Mesothelial cell of epicardium (in vitro differentiated cells): Measurements from ENCODE around the gene E2F7. TPM values are rescaled to one million over a fixed set of nuclear protein-coding genes. Genes with fewer than 3 reads are reported as not detected.
"Not testable (repeated sequence)": the region's sequence is repeated elsewhere in the genome, so short reads cannot be mapped to it uniquely, and the experiment has no call there.

Source experiments
- DNase-seq, 2 experiments: peaks; one replicate each; pipeline ENCODE4 v3.0.0; 2021; ENCODE audit warnings: low spot score in 2 of 2; ENCODE audit not compliant: unreplicated experiment in 2 of 2
- H3K27ac Mint-ChIP-seq: 2 replicates; pipeline ENCODE4 v1.8.0; 2021; ENCODE audit warnings: mixed read lengths
- H3K27me3 Mint-ChIP-seq: 2 replicates; pipeline ENCODE4 v1.8.0; 2021; ENCODE audit warnings: low read depth, mixed read lengths
- H3K36me3 Mint-ChIP-seq: 2 replicates; pipeline ENCODE4 v1.8.0; 2021; ENCODE audit warnings: mixed read lengths
- H3K4me1 Mint-ChIP-seq: 2 replicates; pipeline ENCODE4 v1.8.0; 2021; ENCODE audit warnings: mixed read lengths
- H3K4me3 Mint-ChIP-seq: 2 replicates; pipeline ENCODE4 v1.8.0; 2021; ENCODE audit warnings: mild to moderate bottlenecking, moderate library complexity, mixed read lengths
- H3K9me3 Mint-ChIP-seq: 2 replicates; pipeline ENCODE4 v1.8.0; 2021; ENCODE audit warnings: mixed read lengths
- CTCF ChIP-seq: fragments of 200-600 bp; sonication (generic); IDR thresholded peaks from one replicate; pipeline ENCODE4 v1.5.0; 2021; ENCODE audit warnings: antibody characterized with exemption; ENCODE audit not compliant: unreplicated experiment
- total RNA-seq: library from RNA; stranded (reverse); gene quantifications from 3 replicates; pipeline ENCODE4 v1.2.1, GENCODE V29; 2021

Gene E2F7
- total RNA-seq, 1 donor from 2014 or later, result 7.7 TPM

GRCh38 chr12:77104286-77104685 is 38.9 kb upstream of the E2F7 start:
- Mint-ChIP-seq H3K9me3 (no peaks in the 10 kb centered on the region), H3K4me3 (no peak overlapping the region), H3K36me3 (no peaks in the 10 kb centered on the region), H3K4me1 (no peaks in the 10 kb centered on the region), H3K27ac (no peak overlapping the region), H3K27me3 (peaks cover 3% of the 10 kb centered on the region)
- DNase-seq, result no peak
- TF ChIP-seq CTCF, result no peak

GRCh38 chr12:77102691-77103090 is 37.3 kb upstream of the E2F7 start:
- peaks cover 3% of the 10 kb centered on the region for H3K27me3 Mint-ChIP-seq
- H3K4me1 Mint-ChIP-seq, result no peaks in the 10 kb centered on the region
- no peak overlapping the region for H3K4me3 Mint-ChIP-seq
- H3K9me3 Mint-ChIP-seq, result no peaks in the 10 kb centered on the region
- TF ChIP-seq CTCF, result no peak
- H3K27ac Mint-ChIP-seq, result no peak overlapping the region
- DNase-seq, result no peak
- no peaks in the 10 kb centered on the region for H3K36me3 Mint-ChIP-seq

- Mint-ChIP-seq H3K4me1 (no peaks in the 10 kb centered on the region), H3K36me3 (no peaks in the 10 kb centered on the region), H3K27ac (no peak overlapping the region), H3K27me3 (peaks cover 3% of the 10 kb centered on the region), H3K9me3 (no peaks in the 10 kb centered on the region), H3K4me3 (no peak overlapping the region)
- no peak for DNase-seq
- TF ChIP-seq CTCF, result no peak
These were observed 36.8 kb upstream of the E2F7 start for GRCh38 chr12:77102123-77102522.

- H3K27ac Mint-ChIP-seq, result no peak overlapping the region
- TF ChIP-seq CTCF, result no peak
- no peaks in the 10 kb centered on the region for H3K4me1 Mint-ChIP-seq
- no peak overlapping the region for H3K4me3 Mint-ChIP-seq
- peaks cover 9% of the 10 kb centered on the region for H3K27me3 Mint-ChIP-seq
- DNase-seq, result no peak
- H3K36me3 Mint-ChIP-seq, result no peaks in the 10 kb centered on the region
- H3K9me3 Mint-ChIP-seq, result peaks cover 3% of the 10 kb centered on the region
These were observed 34.4 kb upstream of the E2F7 start for GRCh38 chr12:77099799-77100198.

GRCh38 chr12:77097846-77098245 is 32.5 kb upstream of the E2F7 start:
- Mint-ChIP-seq H3K9me3 (peaks cover 3% of the 10 kb centered on the region), H3K36me3 (no peaks in the 10 kb centered on the region), H3K4me3 (no peak overlapping the region), H3K27me3 (peaks cover 19% of the 10 kb centered on the region), H3K27ac (no peak overlapping the region), H3K4me1 (no peaks in the 10 kb centered on the region)
- no peak for DNase-seq
- TF ChIP-seq CTCF, result no peak

GRCh38 chr12:77092227-77092626 is 26.9 kb upstream of the E2F7 start:
- not testable (repeated sequence) for H3K4me1 Mint-ChIP-seq, H3K36me3 Mint-ChIP-seq, DNase-seq, H3K27ac Mint-ChIP-seq, H3K9me3 Mint-ChIP-seq, H3K4me3 Mint-ChIP-seq
- H3K27me3 Mint-ChIP-seq, result peaks cover 33% of the 10 kb centered on the region
